HG03159 (cell line): ENCODE data around the gene TMEM61.

Experiments used
- ATAC-seq: cut with Tn5 transposase; IDR thresholded peaks from one replicate; pipeline ENCODE4 v1.9.1; 2021; ENCODE audit warnings: mild to moderate bottlenecking, moderate library complexity; ENCODE audit not compliant: unreplicated experiment

The TMEM61 gene

DNA sequence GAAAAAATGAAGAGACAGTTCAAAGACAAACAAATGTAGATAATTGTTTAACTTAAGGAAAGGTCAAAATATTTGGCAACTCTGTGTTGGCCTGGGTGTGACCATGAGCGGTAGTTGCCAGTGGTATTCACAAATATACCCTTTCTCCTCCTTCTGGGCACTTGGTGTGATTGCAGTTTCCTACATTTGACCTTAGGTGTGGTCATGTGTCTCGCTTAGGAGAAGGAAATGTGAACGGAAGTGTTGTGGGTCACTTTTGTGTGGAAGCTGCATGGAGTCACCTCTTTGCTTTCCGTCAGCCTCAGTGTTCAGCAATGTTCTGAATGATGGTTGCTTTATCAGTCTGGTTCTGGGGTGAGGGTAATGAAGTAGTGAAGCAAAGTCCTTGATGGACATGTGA lies 55.5 kb downstream of the TMEM61 start:
- no peak for ATAC-seq

DNA sequence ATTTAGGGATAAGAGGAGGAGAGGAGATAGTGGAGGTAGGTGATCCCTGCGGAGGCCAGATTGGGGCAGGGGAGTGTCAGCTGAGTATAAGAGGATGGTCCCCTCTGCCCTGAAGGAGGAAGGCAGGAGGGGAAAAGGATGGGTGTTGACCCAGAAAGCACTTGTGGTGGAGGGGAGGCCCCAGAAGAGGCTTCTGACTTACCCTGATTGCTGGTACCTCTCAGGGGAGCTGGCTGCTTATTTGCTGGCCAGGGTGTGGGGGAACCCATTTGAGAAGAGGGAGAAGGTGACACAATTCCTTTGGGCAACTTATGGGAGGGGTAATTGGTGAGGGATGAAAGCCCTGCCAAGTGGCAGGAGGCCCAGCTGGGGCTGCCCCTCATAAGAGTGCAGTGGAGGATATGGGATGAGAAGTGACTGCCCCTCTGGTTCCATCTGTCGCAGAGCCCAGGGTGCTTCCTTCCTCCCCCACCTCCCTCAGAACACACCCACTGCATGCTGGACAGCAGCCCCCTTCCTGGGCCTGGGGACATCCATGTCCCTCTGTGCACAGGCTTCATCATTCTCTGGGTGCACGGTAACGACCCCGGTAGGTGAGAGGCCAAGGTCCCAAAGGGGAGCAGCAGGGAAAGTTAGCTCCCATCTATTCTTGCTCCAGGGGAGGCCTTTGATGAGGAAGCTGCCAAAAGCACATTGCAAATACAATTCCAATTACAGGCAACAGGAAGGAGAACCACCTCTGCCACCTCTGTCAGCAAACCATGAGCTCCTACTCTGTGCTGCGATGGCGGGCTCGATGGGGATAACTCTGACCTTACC lies 57.5 kb downstream of the TMEM61 start:
- no peak for ATAC-seq

DNA sequence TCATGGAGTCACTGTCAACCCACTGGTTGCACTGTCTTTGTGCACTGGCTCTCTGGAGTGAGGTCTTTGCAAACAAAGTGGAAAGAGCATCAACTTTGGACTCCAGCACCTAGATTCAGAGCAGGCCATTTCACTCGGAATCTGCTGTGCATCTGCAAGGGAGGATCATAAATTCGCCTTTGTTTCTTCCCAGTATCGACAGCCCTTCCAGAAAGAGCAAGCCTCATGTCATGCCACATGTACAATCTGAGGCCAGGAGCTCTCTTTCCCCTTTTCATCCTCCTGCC lies 58.1 kb downstream of the TMEM61 start:
- no peak for ATAC-seq

DNA sequence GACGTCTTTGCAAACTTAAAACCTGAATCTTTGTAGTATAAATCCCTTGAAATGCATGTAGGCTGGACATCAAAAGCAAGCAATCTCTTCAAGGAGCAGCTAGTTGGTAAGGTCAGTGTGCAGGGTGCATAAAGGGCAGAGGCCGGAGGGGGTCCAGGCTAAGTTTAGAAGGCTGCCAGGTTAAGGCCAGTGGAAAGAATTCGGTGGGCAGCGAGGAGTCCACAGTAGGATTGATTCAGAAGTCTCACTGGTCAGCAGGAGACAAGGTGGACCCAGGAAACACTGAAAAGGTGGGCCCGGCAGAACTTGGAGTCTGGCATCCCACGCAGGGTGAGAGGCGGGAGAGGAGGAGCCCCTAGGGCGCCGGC lies 58.5 kb downstream of the TMEM61 start:
- ATAC-seq = no peak

DNA sequence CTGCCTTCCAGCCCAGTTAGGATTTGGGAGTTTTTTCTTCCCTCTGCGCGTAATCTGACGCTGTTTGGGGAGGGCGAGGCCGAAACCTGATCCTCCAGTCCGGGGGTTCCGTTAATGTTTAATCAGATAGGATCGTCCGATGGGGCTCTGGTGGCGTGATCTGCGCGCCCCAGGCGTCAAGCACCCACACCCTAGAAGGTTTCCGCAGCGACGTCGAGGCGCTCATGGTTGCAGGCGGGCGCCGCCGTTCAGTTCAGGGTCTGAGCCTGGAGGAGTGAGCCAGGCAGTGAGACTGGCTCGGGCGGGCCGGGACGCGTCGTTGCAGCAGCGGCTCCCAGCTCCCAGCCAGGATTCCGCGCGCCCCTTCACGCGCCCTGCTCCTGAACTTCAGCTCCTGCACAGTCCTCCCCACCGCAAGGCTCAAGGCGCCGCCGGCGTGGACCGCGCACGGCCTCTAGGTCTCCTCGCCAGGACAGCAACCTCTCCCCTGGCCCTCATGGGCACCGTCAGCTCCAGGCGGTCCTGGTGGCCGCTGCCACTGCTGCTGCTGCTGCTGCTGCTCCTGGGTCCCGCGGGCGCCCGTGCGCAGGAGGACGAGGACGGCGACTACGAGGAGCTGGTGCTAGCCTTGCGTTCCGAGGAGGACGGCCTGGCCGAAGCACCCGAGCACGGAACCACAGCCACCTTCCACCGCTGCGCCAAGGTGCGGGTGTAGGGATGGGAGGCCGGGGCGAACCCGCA lies 59.1 kb downstream of the TMEM61 start, which contains the start of gene PCSK9:
TSS of gene PCSK9 (plus strand) at position 207 of the 741 bp plus-strand sequence. CDS start at position 497, 290 bp downstream.
- no peak for ATAC-seq

DNA sequence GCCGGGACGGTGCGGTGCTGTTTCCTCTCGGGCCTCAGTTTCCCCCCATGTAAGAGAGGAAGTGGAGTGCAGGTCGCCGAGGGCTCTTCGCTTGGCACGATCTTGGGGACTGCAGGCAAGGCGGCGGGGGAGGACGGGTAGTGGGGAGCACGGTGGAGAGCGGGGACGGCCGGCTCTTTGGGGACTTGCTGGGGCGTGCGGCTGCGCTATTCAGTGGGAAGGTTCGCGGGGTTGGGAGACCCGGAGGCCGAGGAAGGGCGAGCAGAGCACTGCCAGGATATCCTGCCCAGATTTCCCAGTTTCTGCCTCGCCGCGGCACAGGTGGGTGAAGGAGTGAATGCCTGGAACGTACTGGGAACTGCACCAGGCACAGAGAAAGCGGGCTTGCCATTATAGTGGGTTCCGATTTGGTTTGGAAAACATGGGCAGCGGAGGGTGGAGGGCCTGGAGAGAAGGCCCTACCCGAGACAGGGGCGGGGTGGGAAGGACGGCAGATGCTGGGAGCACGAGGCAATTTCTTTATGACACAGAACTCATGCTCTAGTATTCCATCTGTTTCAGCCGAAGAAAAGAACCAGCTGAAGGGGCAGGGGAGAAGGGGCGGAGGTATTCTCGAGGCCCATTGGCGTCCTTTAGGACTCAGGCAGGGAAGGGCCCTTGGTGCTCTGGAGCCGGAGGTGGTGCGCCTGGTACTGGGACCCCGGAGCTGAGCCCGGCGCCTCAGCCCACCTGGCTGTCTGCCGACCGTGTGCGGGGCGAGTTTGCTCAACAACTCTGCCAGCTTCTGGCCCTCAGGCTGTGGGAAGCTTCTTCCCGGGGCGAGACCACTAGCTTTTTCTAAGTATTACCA lies 59.9 kb downstream of the TMEM61 start:
- ATAC-seq = no peak

DNA sequence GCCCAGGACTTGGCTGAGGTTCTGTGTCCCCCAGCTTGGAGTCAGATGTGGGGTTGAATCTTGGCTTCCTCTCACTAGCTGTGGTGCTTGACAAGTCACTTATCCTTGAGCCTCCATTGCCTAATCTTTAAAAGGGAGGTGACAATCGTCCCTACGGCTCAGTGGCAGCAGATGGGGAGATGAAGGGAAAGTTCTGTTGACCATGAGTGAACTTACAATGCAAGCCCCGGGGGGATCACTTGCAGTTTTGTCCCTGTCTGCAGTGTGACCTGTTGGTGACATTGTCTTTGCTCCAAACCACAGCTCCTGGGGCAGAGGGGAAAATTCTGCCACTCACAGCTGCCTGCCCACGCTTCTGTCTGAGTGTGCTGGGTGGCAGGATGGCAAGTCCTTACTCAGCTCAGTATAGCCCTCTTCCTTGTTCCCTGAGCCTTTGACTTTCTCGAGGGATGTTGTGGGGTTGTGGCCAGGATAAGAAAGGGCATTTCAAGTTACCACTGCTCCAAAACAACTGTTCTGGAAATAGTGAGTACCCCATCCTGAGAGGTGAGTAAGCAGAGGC lies 60.6 kb downstream of the TMEM61 start:
- no peak for ATAC-seq

DNA sequence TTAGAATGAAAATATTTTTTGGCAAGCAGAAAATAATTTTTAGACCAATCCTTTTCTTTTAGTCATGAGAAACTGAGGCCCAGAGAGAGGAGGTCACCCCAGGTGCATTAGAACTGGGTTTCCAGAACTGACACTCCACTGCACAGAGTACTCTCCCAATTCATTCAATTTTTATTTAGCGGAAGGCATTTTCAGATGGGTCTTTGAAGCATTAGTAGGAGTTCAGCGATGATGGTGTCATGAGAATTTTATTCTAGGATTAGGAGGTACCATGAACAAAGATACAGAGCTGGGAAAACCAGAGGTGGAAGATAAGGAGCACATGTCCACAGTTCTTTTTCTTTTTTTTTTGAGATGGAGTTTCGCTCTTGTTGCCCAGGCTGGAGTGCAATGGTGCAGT lies 61.2 kb downstream of the TMEM61 start:
- ATAC-seq = no peak
